Measurements from ENCODE around the gene FNBP1. TPM values are rescaled to one million over a fixed set of nuclear protein-coding genes. Genes with fewer than 3 reads are reported as not detected.

The FNBP1 gene
- polyA plus RNA-seq, 2 of the 4 experiments (the other 2 are of a cell fraction): 10.6 to 15.6 TPM

- DNase-seq (ENCODE audit: low read depth in 1 of 2, low spot score in 1 of 2): no peak
- ChIA-PET CTCF (interaction anchor here (0.6 kb wide), 1 partner anchor 39 kb away, joined by 3 read pairs; no protein-coding TSS in a partner anchor), POLR2A (no interaction called here)
- H3K4me1 ChIP-seq: peaks cover 11% of the 10 kb centered on the region
- H3K4me3 ChIP-seq: no peak overlapping the region
- H3K4me2 ChIP-seq: peak overlapping the region; percentile 37; the same call in 2 of the 3 replicates
- FAIRE-seq: no peak
- H3K9me3 ChIP-seq: no peaks in the 10 kb centered on the region
- H3K27ac ChIP-seq: no peak overlapping the region
- TF ChIP-seq CBX2 (IDR thresholded peaks at IDR 0.05; ENCODE audit: borderline replicate concordance, low read depth): no peak
- TF ChIP-seq HOXB13 (CRISPR knock-in tag; IDR thresholded peaks at IDR 0.05; ENCODE audit: low read depth): no peak
- TF ChIP-seq, protein P1, sequence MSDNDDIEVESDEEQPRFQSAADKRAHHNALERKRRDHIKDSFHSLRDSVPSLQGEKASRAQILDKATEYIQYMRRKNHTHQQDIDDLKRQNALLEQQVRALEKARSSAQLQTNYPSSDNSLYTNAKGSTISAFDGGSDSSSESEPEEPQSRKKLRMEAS (IDR thresholded peaks at IDR 0.05): no peak
- TF ChIP-seq, protein P2, sequence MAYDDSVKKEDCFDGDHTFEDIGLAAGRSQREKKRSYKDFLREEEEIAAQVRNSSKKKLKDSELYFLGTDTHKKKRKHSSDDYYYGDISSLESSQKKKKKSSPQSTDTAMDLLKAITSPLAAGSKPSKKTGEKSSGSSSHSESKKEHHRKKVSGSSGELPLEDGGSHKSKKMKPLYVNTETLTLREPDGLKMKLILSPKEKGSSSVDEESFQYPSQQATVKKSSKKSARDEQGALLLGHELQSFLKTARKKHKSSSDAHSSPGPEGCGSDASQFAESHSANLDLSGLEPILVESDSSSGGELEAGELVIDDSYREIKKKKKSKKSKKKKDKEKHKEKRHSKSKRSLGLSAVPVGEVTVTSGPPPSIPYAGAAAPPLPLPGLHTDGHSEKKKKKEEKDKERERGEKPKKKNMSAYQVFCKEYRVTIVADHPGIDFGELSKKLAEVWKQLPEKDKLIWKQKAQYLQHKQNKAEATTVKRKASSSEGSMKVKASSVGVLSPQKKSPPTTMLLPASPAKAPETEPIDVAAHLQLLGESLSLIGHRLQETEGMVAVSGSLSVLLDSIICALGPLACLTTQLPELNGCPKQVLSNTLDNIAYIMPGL (CRISPR knock-in tag; IDR thresholded peaks at IDR 0.05; ENCODE audit: borderline replicate concordance): no peak
- no peak for TF ChIP-seq RCOR1 (IDR thresholded peaks at IDR 0.05; ENCODE audit: low read depth, low read length)
- TF ChIP-seq, protein P3, sequence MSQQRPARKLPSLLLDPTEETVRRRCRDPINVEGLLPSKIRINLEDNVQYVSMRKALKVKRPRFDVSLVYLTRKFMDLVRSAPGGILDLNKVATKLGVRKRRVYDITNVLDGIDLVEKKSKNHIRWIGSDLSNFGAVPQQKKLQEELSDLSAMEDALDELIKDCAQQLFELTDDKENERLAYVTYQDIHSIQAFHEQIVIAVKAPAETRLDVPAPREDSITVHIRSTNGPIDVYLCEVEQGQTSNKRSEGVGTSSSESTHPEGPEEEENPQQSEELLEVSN (IDR thresholded peaks at IDR 0.05; ENCODE audit: borderline replicate concordance, low read depth): no peak
- no peak for TF ChIP-seq HOXA7 (CRISPR knock-in tag; IDR thresholded peaks at IDR 0.05)
- TF ChIP-seq HOXB5 (CRISPR knock-in tag; IDR thresholded peaks at IDR 0.05): no peak
- TF ChIP-seq, protein P4, sequence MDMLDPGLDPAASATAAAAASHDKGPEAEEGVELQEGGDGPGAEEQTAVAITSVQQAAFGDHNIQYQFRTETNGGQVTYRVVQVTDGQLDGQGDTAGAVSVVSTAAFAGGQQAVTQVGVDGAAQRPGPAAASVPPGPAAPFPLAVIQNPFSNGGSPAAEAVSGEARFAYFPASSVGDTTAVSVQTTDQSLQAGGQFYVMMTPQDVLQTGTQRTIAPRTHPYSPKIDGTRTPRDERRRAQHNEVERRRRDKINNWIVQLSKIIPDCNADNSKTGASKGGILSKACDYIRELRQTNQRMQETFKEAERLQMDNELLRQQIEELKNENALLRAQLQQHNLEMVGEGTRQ (IDR thresholded peaks at IDR 0.05): no peak
- TF ChIP-seq EP300 (IDR thresholded peaks at IDR 0.05): no peak
- no peak for TF ChIP-seq FOSB (CRISPR knock-in tag; IDR thresholded peaks at IDR 0.05)
- TF ChIP-seq NFE2L2 (conservative IDR thresholded peaks at IDR 0.05; ENCODE audit: low read length): no peak
- TF ChIP-seq EHMT2 (IDR thresholded peaks at IDR 0.05; ENCODE audit: low read depth): no peak
- TF ChIP-seq SREBF2 (IDR thresholded peaks at IDR 0.05): no peak
- TF ChIP-seq TFCP2L1 (CRISPR knock-in tag; IDR thresholded peaks at IDR 0.05): no peak
- TF ChIP-seq SMC3 (IDR thresholded peaks at IDR 0.05): no peak
- no peak for TF ChIP-seq HDAC2 (IDR thresholded peaks at IDR 0.05)
- TF ChIP-seq MAZ (IDR thresholded peaks at IDR 0.05; ENCODE audit: borderline replicate concordance, low read depth, low read length): no peak
- no peak for TF ChIP-seq ELK1 (IDR thresholded peaks at IDR 0.05; ENCODE audit: low read depth, low read length)
- ATAC-seq: no peak
Observed at GRCh38 chr9:130036099-130036498, 6.9 kb downstream of the FNBP1 start.

DNA sequence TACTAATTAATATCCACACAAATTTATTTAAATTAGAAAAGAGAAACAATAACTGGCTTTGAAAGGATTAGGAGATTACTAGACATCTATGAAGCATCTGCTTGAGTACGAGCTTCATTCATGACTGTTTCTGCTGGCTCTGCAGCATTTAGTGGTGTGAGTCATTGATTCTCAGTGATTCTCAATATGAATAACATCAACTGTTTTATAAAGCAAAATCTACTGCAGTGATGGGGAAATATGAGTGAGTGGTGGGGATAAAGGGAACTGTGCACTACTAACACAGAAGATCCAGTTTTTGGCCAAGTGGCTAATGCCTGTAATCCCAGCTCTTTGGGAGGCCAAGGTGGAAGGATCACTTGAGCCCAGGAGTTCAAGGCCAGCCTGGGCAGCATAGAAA lies 8.4 kb downstream of the FNBP1 start:
- ATAC-seq (no peak; a peak in 1 of 6 replicates), FAIRE-seq (no peak)
- CTCF ChIA-PET: interaction anchor here (0.6 to 0.8 kb wide), 2 partner anchors 12 to 87 kb away, joined by 3 read pairs; no protein-coding TSS in a partner anchor

More for the DNA sequence above, 8.4 kb downstream of the FNBP1 start:
- H3K9me3 ChIP-seq: no peaks in the 10 kb centered on the region
- H3K4me2 ChIP-seq: no peak overlapping the region
- H3K27ac ChIP-seq: no peak overlapping the region
- POLR2A ChIA-PET: no interaction called here
- WGBS (ENCODE audit: missing lambda C conversion rate): 80% methylated on average over 1 of the region's 1 CpG
- no peak for DNase-seq (ENCODE audit: low read depth in 1 of 2, low spot score in 1 of 2)
- peak; percentile 21 for TF ChIP-seq MAFK (IDR thresholded peaks at IDR 0.05; ENCODE audit: partially characterized antibody)
- no peak for TF ChIP-seq FOSL2 (IDR thresholded peaks at IDR 0.05)
- TF ChIP-seq FOSL2 (CRISPR knock-in tag; IDR thresholded peaks at IDR 0.05): 0 out of 2 replicates have a peak, but pooled peaks have one; percentile 7
- no peak for TF ChIP-seq POLR2A (IDR thresholded peaks at IDR 0.05; ENCODE audit: low read length)
- TF ChIP-seq RFX5 (IDR thresholded peaks at IDR 0.05): no peak
- no peak for TF ChIP-seq ATOH8 (CRISPR knock-in tag; IDR thresholded peaks at IDR 0.05; ENCODE audit: low read depth)
- no peak for TF ChIP-seq RCOR1 (IDR thresholded peaks at IDR 0.05; ENCODE audit: low read depth, low read length)
- H3K4me1 ChIP-seq: peaks cover 8% of the 10 kb centered on the region
- no peak overlapping the region for H3K4me3 ChIP-seq
